ENCODE results near the gene KRT71. TPM values are rescaled to one million over a fixed set of nuclear protein-coding genes. Genes with fewer than 3 reads are reported as not detected.
A peak's percentile ranks its signal among the peaks of the same experiment; 100 is the strongest.
"Not testable (repeated sequence)": the region's sequence is repeated elsewhere in the genome, so short reads cannot be mapped to it uniquely, and the experiment has no call there.

Gene KRT71
- polyA plus RNA-seq, 4 donors, result not detected

DNA sequence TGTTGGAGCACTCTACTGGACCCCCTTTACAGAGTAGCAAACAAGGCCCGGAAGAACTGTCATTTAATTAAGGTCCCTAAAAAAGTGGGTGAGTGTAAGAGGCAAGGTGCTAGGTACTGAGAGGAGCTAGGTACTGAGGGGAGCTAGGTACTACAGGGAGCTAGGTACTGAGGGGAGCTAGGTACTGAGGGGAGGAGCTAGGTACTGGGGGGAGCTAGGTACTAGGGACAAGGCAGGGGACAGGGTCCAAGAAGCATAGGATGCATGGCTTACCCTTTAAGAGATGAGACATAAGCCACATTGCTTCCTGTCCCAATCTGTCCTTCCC is 37.7 kb downstream of the KRT71 start:
- WGBS, 3 donors, result 90 to 96% (median 90%) methylated on average over 1 of the region's 1 CpG
- Histone ChIP-seq H3K36me3 (ENCODE audit: control insufficient read depth in 3 of 3, insufficient read depth in 2 of 3, low read depth in 1 of 3, low read length in 3 of 3) (no peaks in the 10 kb centered on the region), H3K27ac (ENCODE audit: low read depth in 1 of 3, low read length in 2 of 3) (no peak overlapping the region), H3K4me1 (ENCODE audit: control insufficient read depth in 3 of 3, insufficient read depth in 2 of 3, low read depth in 1 of 3, low read length in 2 of 3) (no peaks in the 10 kb centered on the region), H3K27me3 (ENCODE audit: control insufficient read depth in 3 of 3, insufficient read depth in 3 of 3, low read length in 3 of 3) (peaks cover 0 to 2% (median under 1%) of the 10 kb centered on the region in 3 donors), H3K4me3 (ENCODE audit: low read depth in 1 of 3, low read length in 3 of 3) (no peak overlapping the region), H3K9me3 (ENCODE audit: control insufficient read depth in 2 of 2, insufficient read depth in 1 of 2, low read depth in 1 of 2, low read length in 1 of 2) (peaks cover 1 to 4% of the 10 kb centered on the region in 2 donors)
- DNase-seq (no peak), FAIRE-seq (no peak)

- Histone ChIP-seq H3K4me3 (ENCODE audit: low read depth in 1 of 3, low read length in 3 of 3) (no peak overlapping the region), H3K9me3 (ENCODE audit: control insufficient read depth in 2 of 2, insufficient read depth in 1 of 2, low read depth in 1 of 2, low read length in 1 of 2) (peaks cover 1 to 4% of the 10 kb centered on the region in 2 donors), H3K4me1 (ENCODE audit: control insufficient read depth in 3 of 3, insufficient read depth in 2 of 3, low read depth in 1 of 3, low read length in 2 of 3) (no peaks in the 10 kb centered on the region), H3K36me3 (ENCODE audit: control insufficient read depth in 3 of 3, insufficient read depth in 2 of 3, low read depth in 1 of 3, low read length in 3 of 3) (no peaks in the 10 kb centered on the region), H3K27ac (ENCODE audit: low read depth in 1 of 3, low read length in 2 of 3) (no peak overlapping the region), H3K27me3 (ENCODE audit: control insufficient read depth in 3 of 3, insufficient read depth in 3 of 3, low read length in 3 of 3) (peaks cover 0 to 2% (median 2%) of the 10 kb centered on the region in 3 donors)
- FAIRE-seq (no peak), DNase-seq (no peak)
- WGBS, 3 donors, result 93 to 97% (median 95%) methylated on average over 14 of the region's 14 CpGs
Observed at GRCh38 chr12:52514471-52515318, 38.2 kb downstream of the KRT71 start.

GRCh38 chr12:52513736-52514135 is 39.2 kb downstream of the KRT71 start:
- Histone ChIP-seq H3K9me3 (ENCODE audit: control insufficient read depth in 2 of 2, insufficient read depth in 1 of 2, low read depth in 1 of 2, low read length in 1 of 2) (peaks cover 1 to 4% of the 10 kb centered on the region in 2 donors), H3K27me3 (ENCODE audit: control insufficient read depth in 3 of 3, insufficient read depth in 3 of 3, low read length in 3 of 3) (peaks cover 0 to 2% (median 2%) of the 10 kb centered on the region in 3 donors), H3K4me3 (ENCODE audit: low read depth in 1 of 3, low read length in 3 of 3) (no peak overlapping the region), H3K4me1 (ENCODE audit: control insufficient read depth in 3 of 3, insufficient read depth in 2 of 3, low read depth in 1 of 3, low read length in 2 of 3) (no peaks in the 10 kb centered on the region), H3K36me3 (ENCODE audit: control insufficient read depth in 3 of 3, insufficient read depth in 2 of 3, low read depth in 1 of 3, low read length in 3 of 3) (no peaks in the 10 kb centered on the region), H3K27ac (ENCODE audit: low read depth in 1 of 3, low read length in 2 of 3) (no peak overlapping the region)
- FAIRE-seq (no peak), DNase-seq (no peak)
- WGBS, 3 donors, result 77 to 89% (median 89%) methylated on average over 6 of the region's 6 CpGs

- DNase-seq, result no peak
Observed at GRCh38 chr12:52508211-52508610, 44.7 kb downstream of the KRT71 start.

DNA sequence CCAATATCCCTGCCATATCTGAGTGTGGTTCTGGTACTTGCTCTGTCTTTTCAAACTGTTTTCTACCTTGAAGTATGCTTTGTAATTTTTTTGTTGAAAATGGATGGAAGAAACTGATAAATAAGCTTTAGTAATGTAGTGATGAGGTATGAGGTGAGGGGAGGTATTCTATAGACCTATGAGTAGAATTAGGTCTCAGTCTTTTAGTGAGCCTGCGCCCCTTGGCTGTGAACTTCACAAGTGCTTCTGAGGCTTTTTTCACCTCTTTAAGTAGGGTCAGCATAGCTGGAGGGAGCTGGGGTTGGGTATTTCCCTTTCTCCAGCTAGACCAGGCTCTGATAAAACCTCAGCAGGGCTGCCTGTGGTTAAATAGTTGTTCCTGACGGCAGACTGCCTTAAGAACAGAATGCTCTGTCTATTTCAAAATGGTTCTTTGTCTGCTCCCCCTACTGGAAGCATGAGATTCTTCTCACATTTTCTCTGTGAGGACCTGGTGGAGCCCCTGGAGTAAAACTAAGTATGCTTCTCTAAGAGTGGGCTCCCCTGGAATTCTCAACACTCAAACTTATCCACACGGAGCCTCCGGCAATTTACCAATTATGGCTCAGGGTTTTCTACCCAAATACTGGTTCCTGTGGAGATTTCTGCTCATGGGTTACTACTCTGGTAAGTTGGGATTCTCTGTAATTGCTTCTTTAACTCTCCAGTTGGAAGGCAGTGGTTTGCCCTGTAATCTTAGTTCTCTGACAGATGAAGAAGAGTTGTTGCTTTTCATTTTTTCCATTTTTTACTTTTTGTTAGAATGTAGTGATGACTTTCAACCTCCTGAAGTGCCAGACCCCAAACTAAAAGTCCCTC is 45.9 kb downstream of the KRT71 start:
- DNase-seq, result peak; percentile 40 to 42
- H3K4me3 ChIP-seq (ENCODE audit: low read depth in 1 of 3, low read length in 3 of 3), result no peak overlapping the region
- peaks cover 1 to 4% of the 10 kb centered on the region in 2 donors for H3K9me3 ChIP-seq (ENCODE audit: control insufficient read depth in 2 of 2, insufficient read depth in 1 of 2, low read depth in 1 of 2, low read length in 1 of 2)
- peaks cover 0 to 7% (median 4%) of the 10 kb centered on the region in 3 donors for H3K27me3 ChIP-seq (ENCODE audit: control insufficient read depth in 3 of 3, insufficient read depth in 3 of 3, low read length in 3 of 3)
- H3K4me1 ChIP-seq (ENCODE audit: control insufficient read depth in 3 of 3, insufficient read depth in 2 of 3, low read depth in 1 of 3, low read length in 2 of 3), result no peaks in the 10 kb centered on the region
- no peak for FAIRE-seq
- H3K36me3 ChIP-seq (ENCODE audit: control insufficient read depth in 3 of 3, insufficient read depth in 2 of 3, low read depth in 1 of 3, low read length in 3 of 3), result no peaks in the 10 kb centered on the region
- 32 to 37% (median 32%) methylated on average over 4 of the region's 4 CpGs for WGBS, 3 donors
- H3K27ac ChIP-seq (ENCODE audit: low read depth in 1 of 3, low read length in 2 of 3), result no peak overlapping the region

More at GRCh38 chr12:52508211-52508610, 44.7 kb downstream of the KRT71 start:
- Histone ChIP-seq H3K36me3 (ENCODE audit: control insufficient read depth in 3 of 3, insufficient read depth in 2 of 3, low read depth in 1 of 3, low read length in 3 of 3) (no peaks in the 10 kb centered on the region), H3K27ac (ENCODE audit: low read depth in 1 of 3, low read length in 2 of 3) (no peak overlapping the region), H3K27me3 (ENCODE audit: control insufficient read depth in 3 of 3, insufficient read depth in 3 of 3, low read length in 3 of 3) (peaks cover 0 to 7% (median 4%) of the 10 kb centered on the region in 3 donors), H3K9me3 (ENCODE audit: control insufficient read depth in 2 of 2, insufficient read depth in 1 of 2, low read depth in 1 of 2, low read length in 1 of 2) (peaks cover 1 to 4% of the 10 kb centered on the region in 2 donors), H3K4me3 (ENCODE audit: low read depth in 1 of 3, low read length in 3 of 3) (no peak overlapping the region), H3K4me1 (ENCODE audit: control insufficient read depth in 3 of 3, insufficient read depth in 2 of 3, low read depth in 1 of 3, low read length in 2 of 3) (no peaks in the 10 kb centered on the region)
- no peak for FAIRE-seq
- WGBS, 3 donors, result 73 to 81% (median 80%) methylated on average over 5 of the region's 5 CpGs

DNA sequence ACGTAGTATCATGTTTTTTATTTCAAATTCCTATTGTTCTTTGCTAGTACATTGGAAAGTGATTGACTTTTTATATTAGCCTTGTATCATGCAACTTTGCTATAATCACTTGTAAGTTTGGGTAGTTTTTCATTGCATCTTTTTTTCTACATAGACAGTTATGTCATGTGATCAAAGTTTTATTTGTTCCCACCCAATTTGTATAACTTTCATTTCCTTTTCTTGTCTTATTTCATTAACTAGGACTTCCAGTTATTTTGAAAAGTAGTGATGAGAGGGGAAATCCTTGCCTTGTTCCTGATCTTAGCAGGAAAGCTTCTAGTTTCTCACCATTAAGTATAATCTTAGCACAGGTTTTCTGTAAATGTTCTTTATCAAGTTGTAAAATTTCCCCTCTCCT is 50.1 kb downstream of the KRT71 start:
- 88 to 94% (median 92%) methylated on average over 1 of the region's 1 CpG for WGBS, 3 donors
- Histone ChIP-seq H3K36me3 (ENCODE audit: control insufficient read depth in 3 of 3, insufficient read depth in 2 of 3, low read depth in 1 of 3, low read length in 3 of 3) (no peaks in the 10 kb centered on the region), H3K27ac (ENCODE audit: low read depth in 1 of 3, low read length in 2 of 3) (no peak overlapping the region), H3K27me3 (ENCODE audit: control insufficient read depth in 3 of 3, insufficient read depth in 3 of 3, low read length in 3 of 3) (peaks cover 0 to 7% (median 0%) of the 10 kb centered on the region in 3 donors), H3K9me3 (ENCODE audit: control insufficient read depth in 2 of 2, insufficient read depth in 1 of 2, low read depth in 1 of 2, low read length in 1 of 2) (no peaks in the 10 kb centered on the region), H3K4me3 (ENCODE audit: low read depth in 1 of 3, low read length in 3 of 3) (no peak overlapping the region), H3K4me1 (ENCODE audit: control insufficient read depth in 3 of 3, insufficient read depth in 2 of 3, low read depth in 1 of 3, low read length in 2 of 3) (no peaks in the 10 kb centered on the region)
- DNase-seq (no peak), FAIRE-seq (no peak)

DNA sequence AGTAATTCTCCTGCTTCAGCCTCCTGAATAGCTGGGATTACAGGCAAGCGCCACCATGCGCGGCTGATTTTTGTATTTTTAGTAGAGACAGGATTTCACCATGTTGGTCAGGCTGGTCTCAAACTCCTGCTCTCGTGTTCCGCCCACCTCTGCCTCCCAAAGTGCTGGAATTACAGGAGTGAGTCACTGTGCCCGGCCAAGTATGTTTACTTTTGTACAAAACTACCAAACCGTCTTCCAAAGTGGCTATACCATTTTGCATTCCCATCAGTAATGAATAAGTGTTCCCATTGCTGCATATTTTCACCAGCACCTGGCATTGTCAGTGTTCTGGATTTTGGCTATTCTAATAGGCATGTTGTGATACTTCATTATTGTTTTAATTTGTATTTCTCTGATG is 51.5 kb downstream of the KRT71 start:
- FAIRE-seq, result no peak
- Histone ChIP-seq H3K4me1 (ENCODE audit: control insufficient read depth in 3 of 3, insufficient read depth in 2 of 3, low read depth in 1 of 3, low read length in 2 of 3) (no peaks in the 10 kb centered on the region), H3K36me3 (ENCODE audit: control insufficient read depth in 3 of 3, insufficient read depth in 2 of 3, low read depth in 1 of 3, low read length in 3 of 3) (no peaks in the 10 kb centered on the region), H3K4me3 (ENCODE audit: low read depth in 1 of 3, low read length in 3 of 3) (no peak overlapping the region), H3K27ac (ENCODE audit: low read depth in 1 of 3, low read length in 2 of 3) (no peak overlapping the region), H3K9me3 (ENCODE audit: control insufficient read depth in 2 of 2, insufficient read depth in 1 of 2, low read depth in 1 of 2, low read length in 1 of 2) (no peaks in the 10 kb centered on the region), H3K27me3 (ENCODE audit: control insufficient read depth in 3 of 3, insufficient read depth in 3 of 3, low read length in 3 of 3) (peaks cover 0 to 4% (median 0%) of the 10 kb centered on the region in 3 donors)
- WGBS, 3 donors, result 71 to 82% (median 77%) methylated on average over 7 of the region's 7 CpGs
- DNase-seq, result no peak

DNA sequence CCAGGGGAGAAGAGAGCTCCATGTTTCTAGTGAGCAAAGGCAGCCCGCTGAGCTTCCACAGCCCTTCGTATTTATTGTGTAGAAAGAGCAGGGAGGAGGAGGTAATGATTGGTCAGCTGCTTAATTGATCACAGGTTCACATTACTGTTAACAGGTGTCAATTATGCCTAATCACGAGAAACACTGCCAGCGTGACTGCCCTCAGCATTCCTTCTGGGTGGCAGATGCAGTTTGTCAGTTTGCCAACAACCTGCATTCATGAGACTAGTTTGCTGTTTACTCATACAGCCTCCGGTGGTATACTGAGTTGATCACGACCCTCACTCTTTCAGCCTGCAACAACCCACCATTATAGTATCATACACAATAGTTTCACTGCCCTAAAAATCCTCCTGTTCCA is 52.4 kb downstream of the KRT71 start:
- H3K4me1 ChIP-seq (ENCODE audit: control insufficient read depth in 3 of 3, insufficient read depth in 2 of 3, low read depth in 1 of 3, low read length in 2 of 3); FAIRE-seq; H3K27ac ChIP-seq (ENCODE audit: low read depth in 1 of 3, low read length in 2 of 3); H3K4me3 ChIP-seq (ENCODE audit: low read depth in 1 of 3, low read length in 3 of 3); DNase-seq; H3K9me3 ChIP-seq (ENCODE audit: control insufficient read depth in 2 of 2, insufficient read depth in 1 of 2, low read depth in 1 of 2, low read length in 1 of 2); H3K27me3 ChIP-seq (ENCODE audit: control insufficient read depth in 3 of 3, insufficient read depth in 3 of 3, low read length in 3 of 3); H3K36me3 ChIP-seq (ENCODE audit: control insufficient read depth in 3 of 3, insufficient read depth in 2 of 3, low read depth in 1 of 3, low read length in 3 of 3): not testable (repeated sequence)
- 57 to 76% (median 60%) methylated on average over 6 of the region's 6 CpGs for WGBS, 3 donors

Measured in small intestine (tissue), 7 donors.